ENCODE data around the gene CYP2W1. TPM values are rescaled to one million over a fixed set of nuclear protein-coding genes. Genes with fewer than 3 reads are reported as not detected.

CYP2W1 gene
- total RNA-seq, 1 donor from 2014 or later = not detected

DNA sequence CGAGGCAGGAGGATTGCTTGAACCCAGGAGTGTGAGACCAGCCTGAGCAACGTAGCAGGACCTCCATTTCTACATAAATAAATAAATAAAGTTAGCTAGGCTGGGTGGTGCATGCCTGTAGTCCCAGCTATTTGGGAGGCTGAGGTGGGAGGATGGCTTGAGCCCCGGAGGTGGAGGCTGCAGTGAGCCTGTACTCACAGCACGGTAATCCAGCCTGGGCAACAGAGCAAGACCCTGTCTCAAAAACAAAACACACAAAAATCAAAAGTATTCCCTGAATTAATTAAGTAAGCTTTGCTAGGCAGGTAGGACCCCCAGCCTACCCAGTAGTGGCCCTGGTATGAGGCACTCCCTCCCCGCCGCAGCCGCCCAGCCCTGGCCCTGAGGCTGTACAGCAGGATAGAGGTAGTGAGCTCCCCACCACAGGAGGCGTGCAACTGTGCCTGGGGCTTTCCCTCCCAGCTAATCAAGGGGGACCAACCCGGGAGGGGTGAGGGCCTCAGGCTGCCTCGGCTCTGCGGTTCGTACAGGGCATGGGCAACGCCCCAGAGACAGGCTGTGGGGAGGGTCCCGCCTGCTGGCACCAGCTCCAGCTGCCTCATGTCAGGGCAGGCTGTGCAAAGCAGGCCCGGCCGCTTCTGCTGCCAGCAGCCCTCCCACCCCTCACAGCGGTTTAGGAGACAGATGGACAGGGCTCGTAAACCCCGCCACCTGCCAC lies 1.0 kb upstream of the CYP2W1 start:
- POLR2A ChIA-PET = no interaction called here
- ATAC-seq (ENCODE audit: low read depth) = no peak
- Mint-ChIP-seq H3K4me1 (peaks cover 2% of the 10 kb centered on the region), H3K4me3 (no peak overlapping the region), H3K9me3 (no peaks in the 10 kb centered on the region), H3K36me3 (ENCODE audit: low read depth) (no peaks in the 10 kb centered on the region), H3K27me3 (peaks cover 4% of the 10 kb centered on the region), H3K27ac (no peak overlapping the region)
- TF ChIP-seq, protein P1, sequence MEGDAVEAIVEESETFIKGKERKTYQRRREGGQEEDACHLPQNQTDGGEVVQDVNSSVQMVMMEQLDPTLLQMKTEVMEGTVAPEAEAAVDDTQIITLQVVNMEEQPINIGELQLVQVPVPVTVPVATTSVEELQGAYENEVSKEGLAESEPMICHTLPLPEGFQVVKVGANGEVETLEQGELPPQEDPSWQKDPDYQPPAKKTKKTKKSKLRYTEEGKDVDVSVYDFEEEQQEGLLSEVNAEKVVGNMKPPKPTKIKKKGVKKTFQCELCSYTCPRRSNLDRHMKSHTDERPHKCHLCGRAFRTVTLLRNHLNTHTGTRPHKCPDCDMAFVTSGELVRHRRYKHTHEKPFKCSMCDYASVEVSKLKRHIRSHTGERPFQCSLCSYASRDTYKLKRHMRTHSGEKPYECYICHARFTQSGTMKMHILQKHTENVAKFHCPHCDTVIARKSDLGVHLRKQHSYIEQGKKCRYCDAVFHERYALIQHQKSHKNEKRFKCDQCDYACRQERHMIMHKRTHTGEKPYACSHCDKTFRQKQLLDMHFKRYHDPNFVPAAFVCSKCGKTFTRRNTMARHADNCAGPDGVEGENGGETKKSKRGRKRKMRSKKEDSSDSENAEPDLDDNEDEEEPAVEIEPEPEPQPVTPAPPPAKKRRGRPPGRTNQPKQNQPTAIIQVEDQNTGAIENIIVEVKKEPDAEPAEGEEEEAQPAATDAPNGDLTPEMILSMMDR (IDR thresholded peaks at IDR 0.05) = no peak
- intact Hi-C loops (cut with micrococcal nuclease) = no loop called here
- CTCF ChIA-PET = interaction anchor here (1.5 kb wide), 1 partner anchor 11 kb away, joined by 6 read pairs; no protein-coding TSS in a partner anchor
- no peak for DNase-seq

DNA sequence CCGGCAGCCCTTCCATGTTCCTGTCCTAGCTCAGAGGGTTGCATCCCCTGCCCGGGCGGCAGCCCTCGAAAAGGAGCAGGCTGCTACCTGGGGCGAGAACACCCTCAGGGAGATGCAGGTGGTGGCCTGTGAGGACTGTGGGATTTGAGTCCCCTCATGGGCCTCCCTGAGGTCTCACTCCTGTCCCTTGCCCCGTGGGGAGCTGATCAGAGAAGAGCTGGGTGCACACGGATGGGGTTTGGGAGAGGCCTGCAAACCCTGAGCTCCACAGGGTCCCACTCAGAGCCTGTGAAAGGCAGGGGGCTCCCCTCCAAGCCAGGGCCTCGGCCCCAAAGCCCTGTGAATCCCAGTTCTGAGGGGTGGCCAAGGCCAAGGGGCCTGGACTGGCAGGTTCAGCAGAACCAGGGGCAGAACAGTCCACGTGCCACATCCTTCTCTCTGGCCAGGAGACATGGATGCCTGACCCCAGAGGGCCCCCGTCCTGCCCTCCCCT lies 424 bp upstream of the CYP2W1 start:
- POLR2A ChIA-PET = no interaction called here
- peaks cover 4% of the 10 kb centered on the region for H3K27me3 Mint-ChIP-seq
- CTCF ChIA-PET = interaction anchor here (1.5 kb wide), 1 partner anchor 10 kb away, joined by 6 read pairs; no protein-coding TSS in a partner anchor
- DNase-seq = no peak
- H3K4me1 Mint-ChIP-seq = peaks cover 2% of the 10 kb centered on the region
- no peak for ATAC-seq (ENCODE audit: low read depth)
- intact Hi-C loops (cut with micrococcal nuclease) = no loop called here
- no peak overlapping the region for H3K27ac Mint-ChIP-seq
- TF ChIP-seq, protein P1 (IDR thresholded peaks at IDR 0.05) = no peak
- no peaks in the 10 kb centered on the region for H3K36me3 Mint-ChIP-seq (ENCODE audit: low read depth)
- H3K4me3 Mint-ChIP-seq = no peak overlapping the region
- no peaks in the 10 kb centered on the region for H3K9me3 Mint-ChIP-seq

DNA sequence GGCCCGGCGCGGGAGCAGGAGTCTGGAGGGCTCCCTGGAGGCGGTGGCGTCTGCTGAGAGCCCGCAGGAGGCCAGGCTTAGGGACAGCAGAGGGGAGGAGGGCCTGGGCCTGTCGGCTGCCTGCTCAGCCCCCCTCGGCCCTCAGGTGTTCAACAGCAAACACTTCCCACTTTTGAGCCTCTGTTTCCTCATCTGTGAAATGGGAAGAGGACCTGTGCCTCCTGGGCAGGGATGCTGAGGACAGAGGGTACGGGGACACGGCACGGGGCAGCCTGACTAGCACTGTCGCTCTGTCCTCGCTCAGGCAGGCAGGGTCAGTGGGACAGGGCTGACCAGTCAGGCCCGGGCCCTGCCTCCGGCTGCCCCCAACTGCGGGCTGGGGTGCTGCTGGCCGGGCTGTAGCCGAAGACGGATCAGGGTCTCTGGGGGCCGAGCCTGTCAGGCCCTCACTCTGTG lies 663 bp downstream of the CYP2W1 start:
- ChIA-PET CTCF (no interaction called here), POLR2A (no interaction called here)
- intact Hi-C loops (cut with micrococcal nuclease) = no loop called here
- Mint-ChIP-seq H3K4me3 (no peak overlapping the region), H3K36me3 (ENCODE audit: low read depth) (no peaks in the 10 kb centered on the region), H3K27ac (no peak overlapping the region), H3K27me3 (peaks cover 4% of the 10 kb centered on the region), H3K4me1 (peaks cover 2% of the 10 kb centered on the region), H3K9me3 (no peaks in the 10 kb centered on the region)
- DNase-seq (no peak), ATAC-seq (ENCODE audit: low read depth) (no peak)
- TF ChIP-seq, protein P1 (IDR thresholded peaks at IDR 0.05) = no peak

DNA sequence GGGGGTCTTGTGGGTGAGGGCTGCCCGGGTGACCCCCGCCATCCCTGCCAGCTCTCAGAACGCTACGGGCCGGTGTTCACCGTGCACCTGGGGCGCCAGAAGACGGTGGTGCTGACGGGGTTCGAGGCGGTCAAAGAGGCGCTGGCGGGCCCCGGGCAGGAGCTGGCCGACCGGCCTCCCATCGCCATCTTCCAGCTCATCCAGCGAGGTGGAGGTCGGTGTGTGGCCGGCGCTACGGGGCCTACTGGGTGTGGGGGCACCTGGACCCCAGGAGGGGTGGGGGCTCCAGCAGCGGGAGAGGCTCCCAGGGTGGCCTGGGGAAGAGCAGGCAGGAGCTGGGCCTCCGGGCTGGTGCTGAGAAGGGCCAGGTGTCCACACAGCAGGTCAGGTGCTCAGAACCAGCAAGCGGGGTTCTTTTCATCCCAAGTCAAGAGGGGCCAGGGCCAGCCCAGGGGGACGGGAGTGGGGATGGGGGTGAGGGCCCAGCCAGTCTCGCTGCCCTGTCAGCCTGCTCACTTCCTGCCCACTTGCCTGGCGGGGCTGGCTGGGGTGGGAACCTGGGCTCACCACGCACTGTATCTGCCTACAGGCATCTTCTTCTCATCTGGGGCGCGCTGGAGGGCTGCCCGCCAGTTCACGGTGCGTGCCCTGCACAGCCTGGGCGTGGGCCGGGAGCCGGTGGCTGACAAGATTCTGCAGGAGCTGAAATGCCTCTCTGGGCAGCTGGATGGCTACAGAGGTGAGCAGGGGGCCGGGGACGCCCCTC lies 1.6 kb downstream of the CYP2W1 start:
- peaks cover 4% of the 10 kb centered on the region for H3K27me3 Mint-ChIP-seq
- H3K9me3 Mint-ChIP-seq = no peaks in the 10 kb centered on the region
- H3K27ac Mint-ChIP-seq = no peak overlapping the region
- no peaks in the 10 kb centered on the region for H3K36me3 Mint-ChIP-seq (ENCODE audit: low read depth)
- TF ChIP-seq, protein P1 (IDR thresholded peaks at IDR 0.05) = no peak
- DNase-seq = no peak
- peaks cover 2% of the 10 kb centered on the region for H3K4me1 Mint-ChIP-seq
- ChIA-PET POLR2A (no interaction called here), CTCF (no interaction called here)
- intact Hi-C loops (cut with micrococcal nuclease) = no loop called here
- H3K4me3 Mint-ChIP-seq = no peak overlapping the region
- ATAC-seq (ENCODE audit: low read depth) = no peak

DNA sequence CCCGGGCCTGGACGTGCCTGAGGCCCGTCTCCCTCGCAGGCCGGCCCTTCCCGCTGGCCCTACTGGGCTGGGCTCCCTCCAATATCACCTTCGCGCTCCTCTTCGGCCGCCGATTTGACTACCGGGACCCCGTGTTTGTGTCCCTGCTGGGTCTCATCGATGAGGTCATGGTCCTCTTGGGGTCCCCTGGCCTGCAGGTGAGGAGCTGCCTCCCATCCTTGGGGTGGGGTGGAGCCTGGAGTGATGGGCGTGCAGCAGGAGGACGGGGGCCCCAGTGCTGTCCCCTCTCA lies 2.1 kb downstream of the CYP2W1 start:
- Mint-ChIP-seq H3K27me3 (peaks cover 4% of the 10 kb centered on the region), H3K36me3 (ENCODE audit: low read depth) (no peaks in the 10 kb centered on the region), H3K4me1 (peaks cover 2% of the 10 kb centered on the region), H3K9me3 (no peaks in the 10 kb centered on the region), H3K27ac (no peak overlapping the region), H3K4me3 (no peak overlapping the region)
- TF ChIP-seq, protein P1 (IDR thresholded peaks at IDR 0.05) = no peak
- POLR2A ChIA-PET = no interaction called here
- ATAC-seq (ENCODE audit: low read depth) (no peak), DNase-seq (no peak)
- intact Hi-C loops (cut with micrococcal nuclease) = no loop called here
- CTCF ChIA-PET = no interaction called here

Measured in activated B cell treated with CpG ODN at 0.5 μM for 24 hours (primary cell).